Measurements from ENCODE around the gene MED16. TPM values are rescaled to one million over a fixed set of nuclear protein-coding genes. Genes with fewer than 3 reads are reported as not detected.

Gene MED16
- total RNA-seq, 2 experiments from 2014 or later, result 25.8 to 30.1 TPM

- DNase-seq (no peak), ATAC-seq (ENCODE audit: poor library complexity) (no peak)
- TF ChIP-seq, protein P1, sequence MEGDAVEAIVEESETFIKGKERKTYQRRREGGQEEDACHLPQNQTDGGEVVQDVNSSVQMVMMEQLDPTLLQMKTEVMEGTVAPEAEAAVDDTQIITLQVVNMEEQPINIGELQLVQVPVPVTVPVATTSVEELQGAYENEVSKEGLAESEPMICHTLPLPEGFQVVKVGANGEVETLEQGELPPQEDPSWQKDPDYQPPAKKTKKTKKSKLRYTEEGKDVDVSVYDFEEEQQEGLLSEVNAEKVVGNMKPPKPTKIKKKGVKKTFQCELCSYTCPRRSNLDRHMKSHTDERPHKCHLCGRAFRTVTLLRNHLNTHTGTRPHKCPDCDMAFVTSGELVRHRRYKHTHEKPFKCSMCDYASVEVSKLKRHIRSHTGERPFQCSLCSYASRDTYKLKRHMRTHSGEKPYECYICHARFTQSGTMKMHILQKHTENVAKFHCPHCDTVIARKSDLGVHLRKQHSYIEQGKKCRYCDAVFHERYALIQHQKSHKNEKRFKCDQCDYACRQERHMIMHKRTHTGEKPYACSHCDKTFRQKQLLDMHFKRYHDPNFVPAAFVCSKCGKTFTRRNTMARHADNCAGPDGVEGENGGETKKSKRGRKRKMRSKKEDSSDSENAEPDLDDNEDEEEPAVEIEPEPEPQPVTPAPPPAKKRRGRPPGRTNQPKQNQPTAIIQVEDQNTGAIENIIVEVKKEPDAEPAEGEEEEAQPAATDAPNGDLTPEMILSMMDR (IDR thresholded peaks at IDR 0.05), result no peak
- ChIA-PET CTCF (no interaction called here), POLR2A (no interaction called here)
- H3K9me3 ChIP-seq (ENCODE audit: control insufficient read depth in 1 of 2, insufficient read depth in 1 of 2, low read length in 2 of 2), result peaks cover 0 to 4% of the 10 kb centered on the region in 2 experiments
- Mint-ChIP-seq H3K27me3 (peaks cover 70% of the 10 kb centered on the region), H3K4me3 (no peak overlapping the region), H3K9me3 (no peaks in the 10 kb centered on the region), H3K27ac (no peak overlapping the region), H3K4me1 (ENCODE audit: low read depth) (no peaks in the 10 kb centered on the region), H3K36me3 (ENCODE audit: low read depth) (no peaks in the 10 kb centered on the region)
- H3K36me3 ChIP-seq (ENCODE audit: insufficient read depth, low read length), result no peaks in the 10 kb centered on the region
- intact Hi-C loops (cut with DNase I, micrococcal nuclease), result no loop called here
- no peak overlapping the region for H3K4me3 ChIP-seq (ENCODE audit: low read length)
- H3K27me3 ChIP-seq (ENCODE audit: control insufficient read depth in 1 of 2, insufficient read depth in 2 of 2, low read length in 2 of 2), result peaks cover 43 to 52% of the 10 kb centered on the region in 2 experiments
- peaks cover 14% of the 10 kb centered on the region for H3K4me1 ChIP-seq (ENCODE audit: insufficient read depth, low read length)
- H3K27ac ChIP-seq (ENCODE audit: low read depth in 1 of 2, low read length in 2 of 2), result no peak overlapping the region
These were observed 47.1 kb downstream of the MED16 start for GRCh38 chr19:845707-846521.

DNA sequence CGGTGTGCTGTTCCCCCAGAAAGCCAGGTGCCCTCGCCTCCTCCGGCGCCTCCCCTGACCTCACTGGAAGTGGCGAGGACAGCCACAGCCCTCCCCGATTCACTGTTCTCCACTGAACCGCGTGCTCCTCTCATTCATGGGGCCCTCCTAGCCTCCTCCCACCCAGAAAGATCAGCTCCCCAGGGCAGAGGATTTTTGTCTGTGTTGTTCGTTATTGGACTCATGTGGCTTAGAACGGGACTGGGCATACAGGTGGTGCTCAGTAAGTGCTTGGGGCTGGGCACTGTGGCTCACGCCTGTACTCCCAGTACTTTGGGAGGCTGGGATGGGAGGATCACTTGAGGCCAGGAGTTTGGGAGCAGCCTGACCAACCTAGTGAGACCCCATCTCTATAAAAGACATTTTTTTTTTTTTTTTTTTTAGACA is 48.4 kb downstream of the MED16 start:
- ATAC-seq (ENCODE audit: poor library complexity), result peak; percentile 32

DNA sequence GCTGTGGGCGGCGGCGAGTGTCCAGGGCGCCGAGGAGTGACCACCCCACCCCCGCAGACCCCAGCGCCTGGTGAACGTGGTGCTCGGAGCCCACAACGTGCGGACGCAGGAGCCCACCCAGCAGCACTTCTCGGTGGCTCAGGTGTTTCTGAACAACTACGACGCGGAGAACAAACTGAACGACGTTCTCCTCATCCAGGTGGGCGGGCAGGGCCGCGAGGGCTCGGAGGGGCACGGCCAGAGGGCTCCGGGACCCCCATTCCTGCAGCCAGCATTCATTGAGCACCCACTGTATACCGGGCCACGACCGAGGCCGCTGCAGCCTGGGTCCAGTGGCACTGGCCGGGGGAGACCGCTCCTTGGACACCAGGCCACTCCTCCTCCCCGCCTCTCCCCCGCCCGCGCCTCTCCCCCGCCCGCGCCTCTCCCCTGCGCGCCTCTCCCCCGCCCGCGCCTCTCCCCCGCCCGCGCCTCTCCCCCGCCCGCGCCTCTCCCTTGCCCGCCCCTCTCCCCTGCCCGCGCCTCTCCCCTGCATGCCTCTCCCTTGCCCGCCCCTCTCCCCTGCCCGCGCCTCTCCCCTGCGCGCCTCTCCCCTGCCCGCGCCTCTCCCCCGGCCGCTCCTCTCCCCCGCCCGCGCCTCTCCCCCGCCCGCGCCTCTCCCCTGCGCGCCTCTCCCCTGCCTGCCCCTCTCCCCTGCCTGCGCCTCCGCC is 49.0 kb downstream of the MED16 start:
- ATAC-seq (ENCODE audit: poor library complexity) (no peak), DNase-seq (peak in 2 of 14 experiments; percentile 5 to 29)
- Histone ChIP-seq H3K27me3 (ENCODE audit: control insufficient read depth in 1 of 2, insufficient read depth in 2 of 2, low read length in 2 of 2) (peaks cover 35 to 40% of the 10 kb centered on the region in 2 experiments), H3K9me3 (ENCODE audit: control insufficient read depth in 1 of 2, insufficient read depth in 1 of 2, low read length in 2 of 2) (peaks cover 0 to 4% of the 10 kb centered on the region in 2 experiments), H3K4me3 (ENCODE audit: low read length) (no peak overlapping the region), H3K36me3 (ENCODE audit: insufficient read depth, low read length) (no peaks in the 10 kb centered on the region), H3K27ac (ENCODE audit: low read depth in 1 of 2, low read length in 2 of 2) (no peak overlapping the region), H3K4me1 (ENCODE audit: insufficient read depth, low read length) (peaks cover 14% of the 10 kb centered on the region)
- Mint-ChIP-seq H3K27me3 (peaks cover 56% of the 10 kb centered on the region), H3K27ac (no peak overlapping the region), H3K4me3 (no peak overlapping the region), H3K9me3 (no peaks in the 10 kb centered on the region), H3K4me1 (ENCODE audit: low read depth) (no peaks in the 10 kb centered on the region), H3K36me3 (ENCODE audit: low read depth) (no peaks in the 10 kb centered on the region)
- TF ChIP-seq, protein P1 (IDR thresholded peaks at IDR 0.05), result no peak
- intact Hi-C loops (cut with DNase I, micrococcal nuclease), result no loop called here
- CTCF ChIA-PET, result no interaction called here
- POLR2A ChIA-PET, result no interaction called here

More for the DNA sequence above, 48.4 kb downstream of the MED16 start:
- Mint-ChIP-seq H3K4me3 (peak overlapping the region; percentile 27), H3K4me1 (ENCODE audit: low read depth) (no peaks in the 10 kb centered on the region), H3K9me3 (no peaks in the 10 kb centered on the region), H3K27ac (no peak overlapping the region), H3K27me3 (peaks cover 62% of the 10 kb centered on the region), H3K36me3 (ENCODE audit: low read depth) (no peaks in the 10 kb centered on the region)
- Histone ChIP-seq H3K27ac (ENCODE audit: low read depth in 1 of 2, low read length in 2 of 2) (no peak overlapping the region), H3K4me1 (ENCODE audit: insufficient read depth, low read length) (peaks cover 14% of the 10 kb centered on the region), H3K4me3 (ENCODE audit: low read length) (no peak overlapping the region), H3K36me3 (ENCODE audit: insufficient read depth, low read length) (no peaks in the 10 kb centered on the region), H3K9me3 (ENCODE audit: control insufficient read depth in 1 of 2, insufficient read depth in 1 of 2, low read length in 2 of 2) (peaks cover 0 to 4% of the 10 kb centered on the region in 2 experiments), H3K27me3 (ENCODE audit: control insufficient read depth in 1 of 2, insufficient read depth in 2 of 2, low read length in 2 of 2) (peaks cover 40% of the 10 kb centered on the region in 2 experiments)
- CTCF ChIA-PET, result no interaction called here
- peak in 1 of 14 experiments; percentile 29 for DNase-seq
- POLR2A ChIA-PET, result no interaction called here
- intact Hi-C loops (cut with DNase I, micrococcal nuclease), result no loop called here
- TF ChIP-seq, protein P1 (IDR thresholded peaks at IDR 0.05), result no peak

Data from CD4-positive, alpha-beta T cell (primary cell).